Stimulated activated CD4-positive, alpha-beta T cell treated with anti-CD3 and anti-CD28 coated beads, Interleukin-1b, Interleukin-23, amount 100 ng/mL, for 48 hours (primary cell): ENCODE data around the gene SSBP3.
"Not testable (repeated sequence)": the region's sequence is repeated elsewhere in the genome, so short reads cannot be mapped to it uniquely, and the experiment has no call there.

ENCODE experiments used
- DNase-seq: peaks from one replicate; pipeline ENCODE4 v3.0.0-alpha.2; 2020

Gene SSBP3

GRCh38 chr1:54406339-54407153, at the start of gene SSBP3:
TSS of gene SSBP3 (minus strand) at chr1:54406394.
- DNase-seq = peak; percentile 90

DNA sequence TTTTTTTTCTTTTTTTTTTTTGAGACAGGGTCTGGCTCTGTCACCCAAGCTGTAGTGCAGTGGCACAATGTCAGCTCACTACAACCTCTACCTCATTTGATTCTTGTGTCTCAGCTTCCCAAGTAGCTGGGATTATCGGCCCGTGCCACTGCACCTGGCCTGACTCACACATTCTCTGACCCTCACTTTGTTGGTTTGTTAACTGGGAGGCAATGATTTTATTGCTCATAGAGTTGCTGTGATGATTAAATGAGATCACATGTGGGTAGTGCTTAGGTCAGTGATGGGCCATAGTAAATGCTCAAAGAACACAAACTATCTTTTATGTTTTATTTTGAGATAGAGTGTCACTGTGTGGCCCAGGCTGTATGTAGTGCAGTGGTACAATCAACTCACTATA, 47.3 kb upstream of the SSBP3 start:
- DNase-seq = no peak

- DNase-seq = no peak
Measured at GRCh38 chr1:54453022-54453421, 46.8 kb upstream of the SSBP3 start.

DNA sequence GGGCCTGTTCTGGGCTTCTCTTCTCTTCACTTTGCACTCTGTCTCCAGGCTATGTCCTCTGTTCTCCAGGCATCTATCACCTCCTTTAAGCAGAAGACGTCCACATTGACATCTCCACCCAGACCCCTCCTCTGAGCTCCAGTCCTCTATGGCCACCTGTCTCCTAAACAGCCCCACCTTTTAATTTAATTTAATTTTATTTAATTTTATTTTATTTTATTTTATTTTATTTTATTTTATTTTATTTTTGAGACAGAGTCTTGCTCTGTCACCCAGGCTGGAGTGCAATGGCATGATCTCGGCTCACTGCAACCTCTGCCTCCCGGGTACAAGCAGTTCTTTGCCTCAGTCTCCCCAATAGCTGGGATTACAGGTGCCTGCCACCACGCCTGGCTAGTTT, 43.2 kb upstream of the SSBP3 start:
- DNase-seq = not testable (repeated sequence)

DNA sequence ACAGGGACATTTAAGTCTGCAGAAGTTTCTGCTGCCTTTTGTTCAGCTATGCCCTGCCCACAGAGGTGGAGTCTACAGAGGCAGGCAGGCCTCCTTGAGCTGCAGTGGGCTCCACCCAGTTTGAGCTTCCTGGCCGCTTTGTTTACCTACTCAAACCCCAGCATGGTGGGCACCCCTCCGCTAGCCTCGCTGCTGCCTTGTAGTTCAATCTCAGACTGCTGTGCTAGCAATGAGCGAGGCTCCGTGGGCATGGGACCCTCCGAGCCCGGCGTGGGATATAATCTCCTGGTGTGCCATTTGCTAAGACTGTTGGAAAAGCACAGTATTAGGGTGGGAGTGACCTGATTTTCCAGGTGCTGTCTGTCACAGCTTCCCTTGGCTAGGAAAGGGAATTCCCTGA, 42.6 kb upstream of the SSBP3 start:
- DNase-seq = not testable (repeated sequence)

DNA sequence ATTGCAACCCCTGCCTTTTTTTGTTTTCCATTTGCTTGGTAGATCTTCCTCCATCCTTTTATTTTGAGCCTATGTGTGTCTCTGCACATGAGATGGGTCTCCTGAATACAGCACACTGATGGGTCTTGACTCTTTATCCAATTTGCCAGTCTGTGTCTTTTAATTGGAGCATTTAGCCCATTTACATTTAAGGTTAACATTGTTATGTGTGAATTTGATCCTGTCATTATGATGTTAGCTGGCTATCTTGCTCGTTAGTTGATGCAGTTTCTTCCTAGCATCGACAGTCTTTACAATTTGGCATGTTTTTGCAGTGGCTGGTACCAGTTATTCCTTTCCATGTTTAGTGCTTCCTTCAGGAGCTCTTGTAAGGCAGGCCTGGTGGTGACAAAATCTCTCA, 40.9 kb upstream of the SSBP3 start:
- not testable (repeated sequence) for DNase-seq

DNA sequence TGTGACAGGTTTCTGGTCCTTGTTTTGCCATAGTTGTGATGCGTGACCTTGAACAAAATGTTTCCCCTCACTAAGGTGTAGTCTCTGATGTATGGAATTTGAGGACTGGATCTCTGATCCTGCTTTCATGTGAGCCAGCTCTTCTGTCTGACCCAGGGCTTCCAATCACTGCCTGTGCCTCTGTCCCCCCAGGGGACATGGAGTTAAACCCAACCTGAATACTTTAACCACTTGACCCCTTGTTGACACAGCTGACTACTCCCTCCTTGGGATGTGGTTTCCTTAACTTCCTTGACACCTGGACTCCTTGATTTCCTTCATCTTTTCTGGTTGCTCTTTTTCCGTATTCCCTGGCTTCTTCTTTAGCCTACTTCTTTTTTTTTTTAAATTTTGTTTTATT, 36.0 kb upstream of the SSBP3 start:
- DNase-seq = no peak

DNA sequence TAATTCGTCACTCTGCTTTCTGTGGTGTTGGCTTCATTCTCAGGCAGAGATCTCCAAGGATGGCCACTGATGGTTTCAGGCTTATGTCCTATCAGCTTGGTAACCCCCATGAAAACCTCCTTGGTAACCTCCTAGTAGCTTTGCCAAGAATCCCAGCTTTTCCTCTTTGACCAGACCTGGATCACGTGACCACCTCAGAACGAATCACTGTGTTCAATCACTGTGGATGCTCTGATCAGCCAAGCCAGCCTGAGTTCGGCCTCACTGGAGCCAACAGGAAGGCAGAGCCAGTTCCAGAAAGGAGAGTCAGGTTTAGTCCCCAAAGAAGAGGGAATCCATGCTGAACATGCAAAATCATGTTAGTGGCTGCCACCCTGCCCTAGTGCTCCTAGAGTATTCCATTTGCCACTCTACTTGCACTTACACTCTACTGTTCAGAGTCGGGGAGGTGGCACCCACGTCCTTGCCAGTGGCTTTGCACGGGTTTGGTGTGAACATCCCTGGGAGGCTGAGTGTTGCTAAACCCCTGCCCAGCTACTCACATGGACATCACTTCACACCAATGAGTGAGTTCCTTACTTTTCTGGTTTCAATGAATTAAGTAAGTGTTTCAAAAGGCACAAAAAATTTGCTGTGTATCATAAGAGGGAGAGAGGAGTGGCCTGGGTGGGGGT, 33.5 kb upstream of the SSBP3 start:
- no peak for DNase-seq

DNA sequence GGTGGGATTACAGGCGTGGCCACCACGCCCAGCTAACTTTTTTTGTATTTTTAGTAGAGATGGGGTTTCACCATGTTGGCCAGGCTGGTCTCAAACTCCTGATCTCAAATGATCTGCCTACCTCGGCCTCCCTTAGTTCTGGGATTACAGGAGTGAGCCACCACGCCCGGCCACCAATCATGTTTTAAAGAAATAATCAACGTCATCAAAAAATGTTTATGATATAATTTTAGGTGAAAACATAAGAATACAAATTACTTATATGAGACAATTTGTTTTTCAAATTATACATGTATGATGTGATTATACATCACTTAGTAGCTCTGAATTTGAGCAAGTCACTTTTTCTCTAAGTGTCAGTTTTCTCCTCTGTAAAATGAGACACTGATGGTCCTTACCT, 31.6 kb upstream of the SSBP3 start:
- no peak for DNase-seq

DNA sequence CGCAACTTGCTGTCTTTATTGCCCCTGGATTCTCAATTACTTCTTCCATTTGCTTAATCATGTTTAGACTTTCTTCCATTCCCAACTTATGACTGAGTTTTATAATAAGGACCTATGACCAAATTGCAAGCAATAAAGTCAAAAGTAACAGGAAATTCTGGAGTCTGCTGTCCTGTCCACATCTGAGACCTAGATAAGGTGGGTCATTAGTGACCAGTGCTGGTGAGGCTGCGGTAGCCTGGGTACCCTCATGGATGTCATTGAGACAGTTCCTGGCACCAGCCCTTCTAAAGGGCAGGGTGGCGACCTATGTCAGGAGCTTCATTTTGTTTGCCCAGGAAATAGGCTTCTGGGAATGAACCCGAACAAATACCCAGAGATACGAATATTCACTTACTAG, 30.6 kb upstream of the SSBP3 start:
- DNase-seq = no peak

DNA sequence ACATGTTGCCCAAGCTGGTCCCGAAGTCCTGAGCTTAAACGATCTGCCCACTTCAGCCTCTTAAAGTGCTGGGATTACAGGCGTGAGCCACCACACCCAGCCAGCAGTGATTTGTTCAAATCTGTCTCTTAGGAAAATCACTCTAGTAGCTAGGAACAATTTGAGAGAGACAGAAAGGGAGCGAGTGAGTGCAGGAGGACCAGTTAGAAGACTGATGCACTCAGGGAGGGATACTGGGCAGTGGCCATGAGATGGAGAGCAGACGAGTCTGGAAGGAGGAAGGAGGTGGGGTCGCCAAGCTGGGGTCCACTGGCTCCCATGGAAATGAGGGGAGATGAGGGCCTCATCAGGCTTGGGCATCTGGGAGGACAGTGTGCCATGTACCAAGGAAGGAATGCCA, 23.6 kb upstream of the SSBP3 start:
- DNase-seq = no peak

DNA sequence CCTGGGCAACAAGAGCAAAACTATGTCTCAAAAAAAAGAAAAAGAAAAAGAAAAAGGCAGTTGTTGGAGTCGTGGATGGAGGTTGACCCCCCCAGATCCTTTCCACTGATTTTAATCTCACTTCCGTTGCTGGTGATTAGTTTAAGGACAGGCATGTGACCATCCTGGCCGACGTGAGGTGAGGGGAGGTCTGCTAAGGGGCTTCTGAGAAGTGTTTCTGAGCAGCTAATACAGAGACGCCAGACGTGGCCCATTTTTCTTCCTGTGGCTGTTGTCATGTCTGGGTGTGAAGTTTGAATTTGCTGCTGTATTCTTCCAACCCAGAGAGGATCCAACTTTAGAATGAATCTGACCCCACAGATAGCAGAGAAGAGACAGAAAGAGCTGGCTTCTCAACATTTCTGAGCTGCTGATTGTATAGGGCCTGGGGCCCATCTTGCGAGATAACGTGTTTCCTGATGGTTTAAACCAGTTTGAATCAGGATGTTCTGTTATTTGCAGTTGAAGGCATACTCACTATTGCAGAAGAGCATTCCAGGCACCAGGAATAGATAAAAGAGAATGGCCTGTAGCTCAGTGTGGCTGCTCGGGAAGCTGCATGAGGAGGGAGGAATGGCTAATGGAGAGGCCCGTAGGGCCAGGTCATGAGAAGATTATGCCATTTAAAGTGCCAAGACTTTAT, 22.8 kb upstream of the SSBP3 start:
- DNase-seq = no peak

GRCh38 chr1:54425152-54425584, 19.0 kb upstream of the SSBP3 start:
- DNase-seq = no peak

DNA sequence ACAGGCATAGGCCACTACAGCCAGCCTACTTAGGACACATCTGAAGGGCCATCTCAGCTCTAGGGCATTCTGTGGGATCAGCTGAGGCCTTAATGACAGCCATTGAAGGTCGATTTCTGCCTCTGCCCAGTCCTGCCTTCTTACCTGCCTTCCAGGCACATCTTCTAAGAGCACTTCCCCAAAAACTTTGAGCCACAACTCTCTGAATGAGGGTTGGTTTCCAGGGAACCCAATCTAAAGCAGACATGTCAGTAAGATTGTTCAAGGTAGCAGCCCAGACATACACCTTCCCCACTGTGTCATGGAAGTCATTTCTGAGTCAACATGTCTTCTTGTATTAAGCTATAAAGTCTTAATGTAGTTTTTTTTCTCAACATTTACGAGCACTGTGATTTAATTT, 18.2 kb upstream of the SSBP3 start:
- no peak for DNase-seq

GRCh38 chr1:54421101-54421504, 14.9 kb upstream of the SSBP3 start:
- DNase-seq = no peak

DNA sequence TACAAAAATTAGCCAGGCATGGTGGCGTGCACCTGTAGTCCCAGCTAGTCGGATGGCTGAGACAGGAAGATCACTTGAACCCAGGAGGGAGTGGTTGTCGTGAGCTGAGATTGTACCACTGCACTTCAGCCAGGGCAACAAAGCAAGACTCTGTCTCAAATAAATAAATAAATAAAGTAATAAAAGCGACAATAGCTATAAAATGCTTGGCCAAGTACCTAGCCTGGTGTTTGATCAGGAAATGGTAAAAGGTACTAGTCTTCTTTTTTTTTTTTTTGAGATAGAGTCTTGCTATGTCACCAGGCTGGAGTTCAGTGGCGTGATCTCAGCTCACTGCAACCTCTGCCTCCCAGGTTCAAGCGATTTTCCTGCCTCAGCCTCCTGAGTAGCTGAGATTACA, 12.4 kb upstream of the SSBP3 start:
- DNase-seq = not testable (repeated sequence)

DNA sequence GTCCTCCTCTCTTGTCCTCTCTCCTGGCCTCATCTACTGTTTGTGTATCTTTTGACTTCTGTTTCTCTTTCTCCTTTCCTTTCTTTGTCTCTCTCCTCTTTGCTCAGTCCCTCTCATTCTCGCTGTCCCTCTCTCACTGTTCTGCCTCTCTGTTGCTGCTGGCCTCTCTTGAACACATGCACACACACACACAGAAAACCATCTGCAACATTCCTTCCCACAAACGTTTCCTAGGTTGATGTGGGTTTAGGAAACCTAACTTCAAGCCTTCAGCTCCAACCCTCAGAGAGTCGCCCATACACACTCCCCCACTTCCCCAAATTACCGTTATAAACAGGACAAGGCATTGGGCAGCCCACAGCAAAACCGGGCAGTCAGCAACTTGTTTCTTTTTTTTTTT, 10.9 kb upstream of the SSBP3 start:
- DNase-seq = no peak

- DNase-seq = no peak
Measured at GRCh38 chr1:54416435-54416834, 10.2 kb upstream of the SSBP3 start.

GRCh38 chr1:54415991-54416390, 9.8 kb upstream of the SSBP3 start:
- DNase-seq = no peak

GRCh38 chr1:54415533-54415932, 9.3 kb upstream of the SSBP3 start:
- DNase-seq = no peak

DNA sequence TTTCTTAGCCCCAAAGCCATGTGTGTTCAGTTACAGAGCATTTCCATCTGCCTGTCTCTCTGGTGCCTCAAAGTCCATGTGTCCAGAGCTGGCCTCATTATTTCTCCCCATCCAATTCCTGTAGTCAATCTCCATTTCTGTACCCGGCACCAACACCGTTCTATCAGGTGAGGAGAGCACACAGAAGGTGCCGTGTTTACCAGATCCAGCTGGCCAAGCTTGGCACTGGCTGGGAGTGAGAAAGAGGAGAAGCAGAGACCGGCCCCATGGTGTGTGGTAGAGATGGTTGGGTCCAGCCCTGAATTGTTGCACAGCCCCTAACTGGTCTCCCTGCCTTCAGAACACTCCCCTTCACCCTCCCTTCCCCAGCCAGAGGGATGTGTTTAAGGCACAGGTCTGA, 7.5 kb upstream of the SSBP3 start:
- DNase-seq = no peak

- DNase-seq = peak; percentile 18
Measured at GRCh38 chr1:54413295-54413694, 7.1 kb upstream of the SSBP3 start.

- DNase-seq = no peak
Measured at GRCh38 chr1:54410359-54410758, 4.2 kb upstream of the SSBP3 start.
